ENCODE measurements around the gene THRA.

DNA sequence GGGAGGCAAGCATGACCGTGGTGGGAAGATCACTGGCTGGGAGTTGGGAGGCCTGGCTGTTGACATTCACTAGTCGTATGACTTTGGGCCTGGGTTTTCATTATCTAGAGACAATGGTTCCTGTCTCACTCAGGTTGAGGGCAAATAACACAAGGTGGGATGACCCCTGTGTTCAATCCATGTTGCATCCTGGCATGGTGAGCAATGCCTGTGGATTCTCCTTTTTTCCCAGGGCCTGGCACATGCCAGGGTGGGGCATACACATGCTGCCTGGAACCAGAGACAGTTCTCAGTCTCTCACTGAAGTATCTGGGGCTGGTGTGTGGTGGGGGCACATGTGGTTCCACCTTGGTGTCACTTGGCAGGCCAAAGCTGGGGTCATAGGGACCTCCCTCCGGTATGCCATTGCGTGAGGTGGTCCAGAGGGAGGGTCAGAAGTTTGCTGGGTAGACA is 5.4 kb downstream of the THRA start:
- TF ChIP-seq, protein P1, sequence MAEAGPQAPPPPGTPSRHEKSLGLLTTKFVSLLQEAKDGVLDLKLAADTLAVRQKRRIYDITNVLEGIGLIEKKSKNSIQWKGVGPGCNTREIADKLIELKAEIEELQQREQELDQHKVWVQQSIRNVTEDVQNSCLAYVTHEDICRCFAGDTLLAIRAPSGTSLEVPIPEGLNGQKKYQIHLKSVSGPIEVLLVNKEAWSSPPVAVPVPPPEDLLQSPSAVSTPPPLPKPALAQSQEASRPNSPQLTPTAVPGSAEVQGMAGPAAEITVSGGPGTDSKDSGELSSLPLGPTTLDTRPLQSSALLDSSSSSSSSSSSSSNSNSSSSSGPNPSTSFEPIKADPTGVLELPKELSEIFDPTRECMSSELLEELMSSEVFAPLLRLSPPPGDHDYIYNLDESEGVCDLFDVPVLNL (CRISPR knock-in tag; IDR thresholded peaks at IDR 0.05; ENCODE audit: low read depth): no peak
- TF ChIP-seq, protein P2, sequence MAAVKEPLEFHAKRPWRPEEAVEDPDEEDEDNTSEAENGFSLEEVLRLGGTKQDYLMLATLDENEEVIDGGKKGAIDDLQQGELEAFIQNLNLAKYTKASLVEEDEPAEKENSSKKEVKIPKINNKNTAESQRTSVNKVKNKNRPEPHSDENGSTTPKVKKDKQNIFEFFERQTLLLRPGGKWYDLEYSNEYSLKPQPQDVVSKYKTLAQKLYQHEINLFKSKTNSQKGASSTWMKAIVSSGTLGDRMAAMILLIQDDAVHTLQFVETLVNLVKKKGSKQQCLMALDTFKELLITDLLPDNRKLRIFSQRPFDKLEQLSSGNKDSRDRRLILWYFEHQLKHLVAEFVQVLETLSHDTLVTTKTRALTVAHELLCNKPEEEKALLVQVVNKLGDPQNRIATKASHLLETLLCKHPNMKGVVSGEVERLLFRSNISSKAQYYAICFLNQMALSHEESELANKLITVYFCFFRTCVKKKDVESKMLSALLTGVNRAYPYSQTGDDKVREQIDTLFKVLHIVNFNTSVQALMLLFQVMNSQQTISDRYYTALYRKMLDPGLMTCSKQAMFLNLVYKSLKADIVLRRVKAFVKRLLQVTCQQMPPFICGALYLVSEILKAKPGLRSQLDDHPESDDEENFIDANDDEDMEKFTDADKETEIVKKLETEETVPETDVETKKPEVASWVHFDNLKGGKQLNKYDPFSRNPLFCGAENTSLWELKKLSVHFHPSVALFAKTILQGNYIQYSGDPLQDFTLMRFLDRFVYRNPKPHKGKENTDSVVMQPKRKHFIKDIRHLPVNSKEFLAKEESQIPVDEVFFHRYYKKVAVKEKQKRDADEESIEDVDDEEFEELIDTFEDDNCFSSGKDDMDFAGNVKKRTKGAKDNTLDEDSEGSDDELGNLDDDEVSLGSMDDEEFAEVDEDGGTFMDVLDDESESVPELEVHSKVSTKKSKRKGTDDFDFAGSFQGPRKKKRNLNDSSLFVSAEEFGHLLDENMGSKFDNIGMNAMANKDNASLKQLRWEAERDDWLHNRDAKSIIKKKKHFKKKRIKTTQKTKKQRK (IDR thresholded peaks at IDR 0.05; ENCODE audit: borderline replicate concordance, low read depth, low read length): no peak

All from K562 (cell line).